Measurements from ENCODE around the gene VMAC. TPM values are rescaled to one million over a fixed set of nuclear protein-coding genes. Genes with fewer than 3 reads are reported as not detected.

Gene VMAC
- total and polyA plus RNA-seq, 12 donors = 1.3 to 5.8 (median 2.5) TPM

DNA sequence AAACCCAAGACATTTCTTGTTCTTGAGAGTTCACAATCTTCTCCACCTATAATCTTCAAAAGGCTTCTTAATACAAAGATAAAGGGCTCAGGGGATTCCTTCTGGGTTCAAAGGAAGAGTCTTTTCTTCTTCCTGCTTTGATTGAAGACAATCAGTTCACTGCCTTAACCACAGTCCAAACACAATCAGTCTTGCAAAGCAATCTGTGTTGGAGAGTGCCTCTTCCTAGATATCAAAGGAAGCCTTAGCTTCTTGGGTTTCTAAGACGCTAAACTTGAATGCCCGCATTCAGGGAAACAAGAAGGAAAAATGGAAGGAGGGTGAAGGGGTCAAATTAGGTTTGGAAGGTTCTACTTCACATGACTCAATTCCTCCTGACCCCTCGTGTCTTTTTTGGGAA, 46.1 kb downstream of the VMAC start:
- intact Hi-C loops (cut with DNase I) = loop anchor here in 1 of 10 donors (10.0 kb wide), 1 partner anchor 606 kb away; the partner anchor contains the start of gene PTPRS
- no peak for DNase-seq
- peak overlapping the region in 7 of 10 donors; percentile 31 to 79 (median 64) for H3K27ac ChIP-seq

DNA sequence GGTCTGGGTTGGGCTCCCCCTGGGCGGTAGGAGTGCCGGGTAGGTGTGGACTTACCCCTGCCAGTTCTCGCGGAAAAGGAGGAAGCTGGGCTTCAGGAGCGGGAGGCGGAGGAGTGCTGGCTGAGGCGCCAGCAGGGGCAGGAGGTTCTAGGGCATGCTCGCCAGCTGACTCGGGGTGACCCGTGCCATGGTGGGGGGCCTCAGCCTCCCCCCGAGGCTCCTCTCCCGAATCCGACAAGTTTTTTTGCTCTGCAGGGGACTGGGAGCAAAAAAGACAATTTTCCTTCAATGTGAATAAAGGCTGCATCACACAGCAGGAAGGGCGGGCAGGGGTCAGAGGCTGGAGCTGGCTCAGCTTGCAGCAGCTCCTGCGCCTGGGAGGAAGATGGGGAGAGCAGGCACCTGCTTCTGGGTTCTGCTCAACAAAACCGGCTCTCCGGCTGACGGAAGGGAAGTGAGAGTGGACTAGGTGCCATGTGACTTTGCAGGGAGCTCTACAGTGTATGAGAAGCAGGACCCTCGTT, 46.7 kb downstream of the VMAC start:
- TF ChIP-seq, protein P1, sequence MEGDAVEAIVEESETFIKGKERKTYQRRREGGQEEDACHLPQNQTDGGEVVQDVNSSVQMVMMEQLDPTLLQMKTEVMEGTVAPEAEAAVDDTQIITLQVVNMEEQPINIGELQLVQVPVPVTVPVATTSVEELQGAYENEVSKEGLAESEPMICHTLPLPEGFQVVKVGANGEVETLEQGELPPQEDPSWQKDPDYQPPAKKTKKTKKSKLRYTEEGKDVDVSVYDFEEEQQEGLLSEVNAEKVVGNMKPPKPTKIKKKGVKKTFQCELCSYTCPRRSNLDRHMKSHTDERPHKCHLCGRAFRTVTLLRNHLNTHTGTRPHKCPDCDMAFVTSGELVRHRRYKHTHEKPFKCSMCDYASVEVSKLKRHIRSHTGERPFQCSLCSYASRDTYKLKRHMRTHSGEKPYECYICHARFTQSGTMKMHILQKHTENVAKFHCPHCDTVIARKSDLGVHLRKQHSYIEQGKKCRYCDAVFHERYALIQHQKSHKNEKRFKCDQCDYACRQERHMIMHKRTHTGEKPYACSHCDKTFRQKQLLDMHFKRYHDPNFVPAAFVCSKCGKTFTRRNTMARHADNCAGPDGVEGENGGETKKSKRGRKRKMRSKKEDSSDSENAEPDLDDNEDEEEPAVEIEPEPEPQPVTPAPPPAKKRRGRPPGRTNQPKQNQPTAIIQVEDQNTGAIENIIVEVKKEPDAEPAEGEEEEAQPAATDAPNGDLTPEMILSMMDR (IDR thresholded peaks at IDR 0.05) = no peak
- Histone ChIP-seq H3K27ac (peak overlapping the region in 8 of 10 donors; percentile 27 to 79 (median 62)), H3K27me3 (no peaks in the 10 kb centered on the region), H3K9me3 (no peaks in the 10 kb centered on the region), H3K4me1 (peaks cover 45 to 100% (median 98%) of the 10 kb centered on the region in 9 donors), H3K4me3 (no peak overlapping the region), H3K36me3 (peaks cover 0 to 14% (median 0%) of the 10 kb centered on the region in 9 donors)
- peak in 2 of 8 donors; percentile 8 to 13 for ATAC-seq
- intact Hi-C loops (cut with DNase I) = loop anchor here in 1 of 10 donors (10.0 kb wide), 1 partner anchor 607 kb away; the partner anchor contains the start of gene PTPRS
- WGBS, 2 donors = 26 to 30% methylated on average over 19 of the region's 19 CpGs
- DNase-seq = no peak

More for the DNA sequence above, 46.1 kb downstream of the VMAC start:
- TF ChIP-seq, protein P1 (IDR thresholded peaks at IDR 0.05) = no peak
- H3K27me3 ChIP-seq = no peaks in the 10 kb centered on the region
- WGBS, 2 donors = 56 to 60% methylated on average over 3 of the region's 3 CpGs
- no peak overlapping the region for H3K4me3 ChIP-seq
- H3K36me3 ChIP-seq = peaks cover 0 to 18% (median 0%) of the 10 kb centered on the region in 9 donors
- H3K9me3 ChIP-seq = no peaks in the 10 kb centered on the region
- H3K4me1 ChIP-seq = peaks cover 45 to 99% (median 92%) of the 10 kb centered on the region in 9 donors
- no peak for ATAC-seq

DNA sequence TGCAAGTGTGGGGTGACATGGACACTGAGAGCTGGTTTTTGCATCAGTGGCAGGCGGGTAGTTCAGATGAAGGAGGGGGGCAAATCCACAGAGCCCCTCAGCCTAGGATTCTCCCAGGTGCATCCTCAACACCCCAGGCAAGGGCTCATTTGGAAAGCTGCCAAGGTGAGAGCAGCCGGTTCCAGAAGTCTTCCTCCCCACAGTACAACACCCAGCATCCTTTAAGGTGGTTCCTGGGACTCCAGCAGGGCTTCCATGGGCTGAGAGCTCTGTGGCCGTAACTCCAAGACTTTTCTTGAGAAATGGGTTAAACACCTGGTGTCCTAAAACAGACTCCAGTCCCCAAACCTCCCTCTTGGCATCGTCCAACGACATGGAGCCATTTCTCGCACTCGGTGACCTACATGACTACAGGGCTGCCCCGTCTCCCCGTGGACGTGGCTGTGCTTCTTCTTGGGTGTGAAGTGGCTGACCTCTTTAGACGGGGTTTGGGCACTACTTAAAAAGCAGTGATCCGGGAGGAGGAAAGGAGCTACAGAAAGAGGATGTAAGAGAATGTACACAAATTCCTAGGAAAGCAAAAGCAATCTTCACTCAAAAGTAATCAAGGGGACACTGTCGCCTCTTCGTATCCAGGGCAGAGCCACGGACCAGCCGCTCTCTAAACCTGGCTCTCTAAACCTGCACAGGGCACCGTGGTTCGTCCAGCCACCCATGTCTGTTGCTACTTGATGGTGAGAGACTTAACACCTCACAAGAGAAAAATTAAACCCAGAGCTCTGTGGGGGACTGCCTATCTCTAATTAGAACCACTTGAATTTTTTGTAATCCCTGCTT, 47.7 kb downstream of the VMAC start:
- no peak overlapping the region for H3K4me3 ChIP-seq
- 44 to 46% methylated on average over 18 of the region's 18 CpGs for WGBS, 2 donors
- no peaks in the 10 kb centered on the region for H3K27me3 ChIP-seq
- H3K4me1 ChIP-seq = peaks cover 41 to 100% (median 98%) of the 10 kb centered on the region in 9 donors
- H3K36me3 ChIP-seq = peaks cover 0 to 14% (median 0%) of the 10 kb centered on the region in 9 donors
- H3K27ac ChIP-seq = peak overlapping the region in 8 of 10 donors; percentile 33 to 82 (median 73)
- no peaks in the 10 kb centered on the region for H3K9me3 ChIP-seq
- TF ChIP-seq, protein P1 (IDR thresholded peaks at IDR 0.05) = no peak
- intact Hi-C loops (cut with DNase I) = loop anchor here in 1 of 10 donors (10.0 kb wide), 1 partner anchor 608 kb away; the partner anchor contains the start of gene PTPRS
- no peak for DNase-seq
- ATAC-seq = no peak

DNA sequence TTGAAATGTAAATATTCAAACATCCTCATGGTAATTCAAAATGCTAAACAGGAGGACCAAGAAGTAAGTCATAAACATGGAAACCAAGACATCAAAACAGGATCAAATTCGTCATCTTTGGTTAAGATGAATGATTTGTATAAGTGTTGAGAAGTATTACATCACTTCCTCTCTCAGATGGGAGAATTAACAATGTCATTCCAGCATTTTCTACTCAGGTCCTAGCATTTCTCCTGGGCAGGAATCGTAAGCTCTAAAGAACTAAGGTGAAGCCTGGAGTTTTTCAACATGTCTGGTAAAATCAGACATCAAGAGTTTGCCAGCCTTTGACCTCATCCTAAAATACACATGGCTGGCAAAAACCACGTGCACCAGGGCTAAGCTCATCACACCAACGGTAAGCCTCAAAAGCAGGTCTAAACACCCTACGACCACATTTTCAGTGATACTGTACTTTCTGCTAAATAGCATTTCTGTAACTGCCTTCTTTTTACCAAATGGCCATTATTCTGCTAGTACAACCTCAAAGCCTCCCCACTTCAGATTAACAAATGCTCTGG, 48.4 kb downstream of the VMAC start:
- TF ChIP-seq, protein P1 (IDR thresholded peaks at IDR 0.05) = no peak
- H3K36me3 ChIP-seq = peaks cover 0 to 20% (median 0%) of the 10 kb centered on the region in 9 donors
- H3K4me1 ChIP-seq = peaks cover 37 to 100% (median 94%) of the 10 kb centered on the region in 9 donors
- H3K27ac ChIP-seq = peak overlapping the region in 9 of 10 donors; percentile 33 to 82 (median 68)
- no peak overlapping the region for H3K4me3 ChIP-seq
- H3K9me3 ChIP-seq = no peaks in the 10 kb centered on the region
- intact Hi-C loops (cut with DNase I) = loop anchor here in 1 of 10 donors (10.0 kb wide), 1 partner anchor 608 kb away; the partner anchor contains the start of gene PTPRS
- H3K27me3 ChIP-seq = no peaks in the 10 kb centered on the region
- ATAC-seq (no peak), DNase-seq (no peak)
- WGBS, 2 donors = 56 to 64% methylated on average over 5 of the region's 5 CpGs

Measured in heart right ventricle (tissue), 16 donors.